GM06990 (cell line): Measurements from ENCODE around the gene PYGL.
"Not testable (repeated sequence)": the region's sequence is repeated elsewhere in the genome, so short reads cannot be mapped to it uniquely, and the experiment has no call there.

Experiments used
- DNase-seq: peaks from one replicate; pipeline ENCODE4 v3.0.0-alpha.2; 2011; ENCODE audit not compliant: insufficient read length; ENCODE audit errors: extremely low read depth
- H3K27me3 ChIP-seq: replicated peaks from 2 replicates; pipeline ENCODE4 v1.6.0; 2011; ENCODE audit warnings: low read length; ENCODE audit not compliant: control insufficient read depth, insufficient read depth
- H3K36me3 ChIP-seq: 2 replicates; pipeline ENCODE4 v1.5.1; 2011; ENCODE audit warnings: low read length; ENCODE audit not compliant: control insufficient read depth, insufficient read depth
- H3K4me3 ChIP-seq: replicated peaks from 2 replicates; pipeline ENCODE4 v1.5.1; 2011; ENCODE audit warnings: low read depth, mild to moderate bottlenecking, control low read depth, low read length
- CTCF ChIP-seq: IDR thresholded peaks from 2 replicates; pipeline ENCODE4 v1.5.1; 2011; ENCODE audit warnings: low read length, control low read depth, mild to moderate bottlenecking, inconsistent platforms; ENCODE audit not compliant: insufficient read depth, poor library complexity, severe bottlenecking

Gene PYGL

GRCh38 chr14:50904719-50905118 is 39.6 kb downstream of the PYGL start:
- no peaks in the 10 kb centered on the region for H3K27me3 ChIP-seq
- H3K36me3 ChIP-seq = no peaks in the 10 kb centered on the region
- no peak for TF ChIP-seq CTCF
- no peak for DNase-seq
- no peak overlapping the region for H3K4me3 ChIP-seq

GRCh38 chr14:50901361-50901760 is 42.9 kb downstream of the PYGL start:
- Histone ChIP-seq H3K27me3 (no peaks in the 10 kb centered on the region), H3K36me3 (no peaks in the 10 kb centered on the region), H3K4me3 (no peak overlapping the region)
- no peak for TF ChIP-seq CTCF
- DNase-seq = no peak

DNA sequence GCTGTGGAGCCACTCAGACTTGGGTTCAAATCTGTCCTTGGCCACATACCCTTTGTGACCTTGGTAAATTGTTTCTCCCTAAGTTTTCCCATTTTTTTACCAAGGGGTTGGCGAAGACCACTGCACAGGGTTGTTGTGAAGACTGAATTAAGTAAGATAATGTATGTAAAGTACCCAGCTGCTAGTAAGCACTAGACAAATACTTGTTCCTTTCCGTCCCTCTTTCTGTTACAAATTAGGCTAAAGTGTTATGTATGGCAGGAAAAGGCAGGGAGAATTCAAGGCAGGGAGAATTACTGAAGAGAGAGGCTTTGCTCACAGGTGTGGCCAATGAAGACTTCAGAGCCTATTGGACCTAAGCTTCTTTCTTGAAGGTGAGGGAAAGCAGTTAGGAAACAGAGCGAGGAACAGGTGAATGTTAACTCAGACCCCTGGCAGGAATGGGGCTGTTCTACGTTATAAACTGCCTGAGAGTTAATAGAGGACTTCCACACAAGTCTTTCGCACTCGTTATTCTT is 46.6 kb downstream of the PYGL start:
- H3K27me3 ChIP-seq = no peaks in the 10 kb centered on the region
- TF ChIP-seq CTCF = no peak
- DNase-seq = no peak
- H3K36me3 ChIP-seq = no peaks in the 10 kb centered on the region
- no peak overlapping the region for H3K4me3 ChIP-seq

- not testable (repeated sequence) for H3K27me3 ChIP-seq, H3K36me3 ChIP-seq, DNase-seq, H3K4me3 ChIP-seq
These were observed 47.3 kb downstream of the PYGL start for GRCh38 chr14:50897005-50897404.

GRCh38 chr14:50896421-50896820 is 47.9 kb downstream of the PYGL start:
- not testable (repeated sequence) for H3K4me3 ChIP-seq, H3K27me3 ChIP-seq, H3K36me3 ChIP-seq, DNase-seq

GRCh38 chr14:50892255-50892654 is 52.0 kb downstream of the PYGL start:
- no peak for TF ChIP-seq CTCF
- DNase-seq = no peak
- Histone ChIP-seq H3K4me3 (no peak overlapping the region), H3K36me3 (no peaks in the 10 kb centered on the region), H3K27me3 (no peaks in the 10 kb centered on the region)

- Histone ChIP-seq H3K4me3 (no peak overlapping the region), H3K36me3 (no peaks in the 10 kb centered on the region), H3K27me3 (no peaks in the 10 kb centered on the region)
- DNase-seq = no peak
- no peak for TF ChIP-seq CTCF
These were observed 56.8 kb downstream of the PYGL start for GRCh38 chr14:50887476-50887875.
